NT2/D1 (cell line): ENCODE measurements around the gene TOR1AIP2.

Source experiments
- DNase-seq: peaks from one replicate; pipeline ENCODE4 v3.0.0-alpha.2; 2011; ENCODE audit warnings: low read depth, low spot score
- H3K27me3 ChIP-seq: 2 replicates; pipeline ENCODE4 v1.6.0; 2011; ENCODE audit warnings: mild to moderate bottlenecking; ENCODE audit not compliant: insufficient read length, insufficient read depth
- H3K36me3 ChIP-seq: 2 replicates; pipeline ENCODE4 v1.6.1; 2011; ENCODE audit warnings: mild to moderate bottlenecking, low read length, mixed read lengths; ENCODE audit not compliant: insufficient read depth, insufficient read length
- H3K4me1 ChIP-seq: 2 replicates; pipeline ENCODE4 v1.5.1; 2011; ENCODE audit not compliant: insufficient read depth, insufficient read length
- H3K4me3 ChIP-seq: 2 replicates; pipeline ENCODE4 v1.5.1; 2011; ENCODE audit warnings: low read depth; ENCODE audit not compliant: insufficient read length
- H3K9ac ChIP-seq: 2 replicates; pipeline ENCODE4 v1.6.0; 2011; ENCODE audit warnings: low read depth; ENCODE audit not compliant: insufficient read length
- H3K9me3 ChIP-seq: 2 replicates; pipeline ENCODE4 v1.5.1; 2011; ENCODE audit warnings: mild to moderate bottlenecking, low read length; ENCODE audit not compliant: insufficient read depth
- SUZ12 ChIP-seq: IDR thresholded peaks from 2 replicates; pipeline ENCODE4 v1.6.1; 2011; ENCODE audit not compliant: insufficient read length, insufficient read depth; ENCODE audit errors: extremely low read depth
- YY1 ChIP-seq: IDR thresholded peaks from 2 replicates; pipeline ENCODE4 v1.6.1; 2011; ENCODE audit not compliant: insufficient read length, insufficient read depth
- ZNF274 ChIP-seq: IDR thresholded peaks from 2 replicates; pipeline ENCODE4 v1.6.1; 2011; ENCODE audit warnings: mild to moderate bottlenecking, low read depth, low read length

TOR1AIP2 gene

GRCh38 chr1:179824265-179824664, 53.3 kb downstream of the TOR1AIP2 start:
- no peak for DNase-seq
- TF ChIP-seq SUZ12 (no peak), ZNF274 (no peak), YY1 (no peak)
- no peaks in the 10 kb centered on the region for H3K36me3 ChIP-seq
- H3K4me3 ChIP-seq = no peak overlapping the region
- H3K9ac ChIP-seq = no peak overlapping the region
- peaks cover 12% of the 10 kb centered on the region for H3K4me1 ChIP-seq
- no peaks in the 10 kb centered on the region for H3K9me3 ChIP-seq
- peaks cover 2% of the 10 kb centered on the region for H3K27me3 ChIP-seq

DNA sequence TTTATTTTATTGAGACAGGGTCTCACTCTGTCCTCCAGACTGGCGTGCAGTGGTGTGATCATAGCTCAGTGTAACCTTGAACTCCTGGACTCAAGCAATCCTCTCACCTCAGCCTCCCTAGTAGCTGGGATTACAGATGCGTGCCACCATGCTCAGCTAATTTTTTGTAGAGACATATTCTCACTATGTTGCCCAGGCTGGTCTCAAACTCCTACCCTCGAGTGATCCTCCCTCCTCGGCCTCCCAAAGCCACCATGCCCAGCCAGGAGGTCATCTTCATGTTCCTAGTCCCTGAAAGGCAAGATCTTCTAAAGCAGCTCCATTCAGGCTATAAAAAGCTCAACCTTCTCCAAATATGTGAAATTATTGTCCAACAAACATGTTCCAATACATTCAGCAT, 53.9 kb downstream of the TOR1AIP2 start:
- peaks cover 2% of the 10 kb centered on the region for H3K27me3 ChIP-seq
- peaks cover 14% of the 10 kb centered on the region for H3K4me1 ChIP-seq
- H3K4me3 ChIP-seq = no peak overlapping the region
- H3K9ac ChIP-seq = no peak overlapping the region
- H3K9me3 ChIP-seq = no peaks in the 10 kb centered on the region
- no peak for DNase-seq
- H3K36me3 ChIP-seq = no peaks in the 10 kb centered on the region
- TF ChIP-seq SUZ12 = no peak
- TF ChIP-seq YY1 = no peak
- no peak for TF ChIP-seq ZNF274

GRCh38 chr1:179822065-179822464, 55.5 kb downstream of the TOR1AIP2 start:
- TF ChIP-seq YY1 (no peak), SUZ12 (no peak), ZNF274 (no peak)
- H3K4me3 ChIP-seq = no peak overlapping the region
- H3K4me1 ChIP-seq = peaks cover 26% of the 10 kb centered on the region
- no peak overlapping the region for H3K9ac ChIP-seq
- H3K27me3 ChIP-seq = peaks cover 9% of the 10 kb centered on the region
- DNase-seq = no peak
- H3K9me3 ChIP-seq = no peaks in the 10 kb centered on the region
- no peaks in the 10 kb centered on the region for H3K36me3 ChIP-seq

DNA sequence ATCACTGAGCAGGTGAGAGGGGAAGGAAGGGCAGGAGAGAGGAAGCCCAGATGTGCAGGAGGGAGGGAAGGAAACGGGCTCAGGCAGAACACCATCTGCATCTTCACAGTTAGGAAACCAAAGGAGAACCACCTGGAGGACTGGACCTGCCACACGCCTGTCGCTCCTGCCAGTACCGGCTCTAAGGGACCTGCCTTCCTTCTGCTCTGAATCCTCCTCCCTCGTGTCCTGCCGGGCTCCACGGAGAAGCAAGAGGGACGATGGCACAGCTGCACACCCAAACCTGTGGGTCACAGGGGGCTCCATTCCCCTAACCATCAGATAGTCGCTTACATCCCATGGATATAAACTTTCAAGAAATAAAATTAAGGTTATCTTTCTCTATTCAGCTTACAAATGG, 56.1 kb downstream of the TOR1AIP2 start:
- TF ChIP-seq SUZ12 = no peak
- no peak for TF ChIP-seq YY1
- TF ChIP-seq ZNF274 = no peak

DNA sequence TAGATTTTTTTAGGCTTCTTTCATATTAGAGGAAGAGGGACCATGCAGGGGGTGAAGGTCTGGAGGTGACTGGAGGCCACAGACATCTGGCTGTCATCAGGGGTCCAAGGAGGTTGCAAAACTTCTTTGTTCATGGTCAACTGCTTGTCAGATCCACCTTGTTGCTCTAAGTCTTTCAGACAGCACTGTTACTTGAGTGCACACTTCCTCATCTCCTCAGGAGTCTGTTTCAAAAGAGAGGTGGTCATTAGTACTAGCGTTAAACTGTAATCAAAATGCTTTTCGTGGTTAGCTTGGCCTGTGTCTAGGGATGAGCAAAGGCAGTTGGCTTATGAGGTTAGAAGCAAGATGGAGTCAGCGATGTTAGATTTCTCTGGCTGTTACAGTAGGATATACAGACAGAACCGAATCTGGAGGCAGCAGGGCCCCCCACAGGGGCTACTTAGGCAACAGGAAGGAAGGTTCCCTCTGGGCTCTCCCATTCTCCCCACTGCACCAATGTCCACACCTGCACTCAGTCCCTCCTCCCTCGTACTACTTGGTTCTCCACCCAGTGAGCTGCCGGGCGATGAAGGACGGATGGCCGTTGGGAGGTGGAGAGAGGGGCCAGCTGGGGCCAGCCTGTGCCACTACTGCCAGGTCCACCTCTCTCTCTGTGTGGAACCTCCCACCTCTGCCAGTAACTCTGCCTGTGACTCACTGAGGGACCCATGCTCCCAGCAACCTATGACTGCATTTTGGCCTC, 57.2 kb downstream of the TOR1AIP2 start:
- DNase-seq = no peak
- H3K27me3 ChIP-seq = peaks cover 25% of the 10 kb centered on the region

More for the DNA sequence above, 56.1 kb downstream of the TOR1AIP2 start:
- H3K27me3 ChIP-seq = peaks cover 14% of the 10 kb centered on the region
- no peaks in the 10 kb centered on the region for H3K36me3 ChIP-seq
- no peaks in the 10 kb centered on the region for H3K9me3 ChIP-seq
- DNase-seq = no peak
- H3K4me1 ChIP-seq = peaks cover 28% of the 10 kb centered on the region
- no peak overlapping the region for H3K4me3 ChIP-seq
- no peak overlapping the region for H3K9ac ChIP-seq

GRCh38 chr1:179818743-179819173, 58.8 kb downstream of the TOR1AIP2 start:
- H3K9me3 ChIP-seq = no peaks in the 10 kb centered on the region
- no peak overlapping the region for H3K9ac ChIP-seq
- H3K27me3 ChIP-seq = peaks cover 29% of the 10 kb centered on the region
- TF ChIP-seq YY1 (no peak), ZNF274 (no peak), SUZ12 (no peak)
- no peaks in the 10 kb centered on the region for H3K36me3 ChIP-seq
- H3K4me3 ChIP-seq = no peak overlapping the region
- H3K4me1 ChIP-seq = peaks cover 27% of the 10 kb centered on the region
- DNase-seq = no peak

More for the DNA sequence above, 57.2 kb downstream of the TOR1AIP2 start:
- no peaks in the 10 kb centered on the region for H3K36me3 ChIP-seq
- H3K9ac ChIP-seq = no peak overlapping the region
- no peak overlapping the region for H3K4me3 ChIP-seq
- peaks cover 26% of the 10 kb centered on the region for H3K4me1 ChIP-seq
- TF ChIP-seq ZNF274 = no peak
- TF ChIP-seq SUZ12 = no peak
- no peak for TF ChIP-seq YY1
- H3K9me3 ChIP-seq = no peaks in the 10 kb centered on the region

DNA sequence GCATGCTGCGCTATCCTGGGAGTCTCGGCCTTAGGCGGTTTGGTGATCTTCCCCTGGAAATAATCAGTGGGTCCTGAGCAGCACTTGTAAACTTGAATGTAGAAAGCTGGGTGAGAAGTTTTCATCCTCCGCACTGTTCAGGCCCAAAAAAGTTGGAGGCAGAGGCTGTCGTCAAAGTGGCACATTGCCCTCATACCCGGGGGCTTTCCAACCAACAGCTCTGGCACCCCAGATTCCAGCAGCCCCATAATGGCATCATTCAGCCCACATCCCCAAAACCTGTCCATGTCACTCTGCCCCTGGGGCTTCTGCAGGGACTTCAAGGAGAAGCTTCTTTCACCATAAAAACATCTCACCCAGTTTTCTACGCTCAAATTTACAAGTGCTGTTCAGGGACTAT, 59.3 kb downstream of the TOR1AIP2 start:
- H3K4me1 ChIP-seq = peaks cover 30% of the 10 kb centered on the region
- H3K9me3 ChIP-seq = no peaks in the 10 kb centered on the region
- peaks cover 29% of the 10 kb centered on the region for H3K27me3 ChIP-seq
- TF ChIP-seq ZNF274 (no peak), YY1 (no peak), SUZ12 (no peak)
- no peak for DNase-seq
- H3K9ac ChIP-seq = no peak overlapping the region
- H3K4me3 ChIP-seq = no peak overlapping the region
- no peaks in the 10 kb centered on the region for H3K36me3 ChIP-seq
